Stimulated activated CD4-positive, alpha-beta T cell treated with anti-CD3 and anti-CD28 coated beads, Interleukin-15, amount 100 ng/mL, for 48 hours (primary cell): ENCODE results near the gene ZNF524.
"Not testable (repeated sequence)": the region's sequence is repeated elsewhere in the genome, so short reads cannot be mapped to it uniquely, and the experiment has no call there.

Experiments used
- DNase-seq, 2 donors: peaks; one replicate each; pipeline ENCODE4 v3.0.0-alpha.2; 2020; ENCODE audit warnings: low read depth in 2 of 2

Gene ZNF524

GRCh38 chr19:55581145-55581822 lies 18.8 kb upstream of the ZNF524 start:
- DNase-seq = no peak

- DNase-seq = no peak
Measured at GRCh38 chr19:55581823-55582223, 18.3 kb upstream of the ZNF524 start.

- not testable (repeated sequence) for DNase-seq
Measured at GRCh38 chr19:55582284-55582683, 17.8 kb upstream of the ZNF524 start.

- DNase-seq = not testable (repeated sequence)
Measured at GRCh38 chr19:55583897-55584296, 16.2 kb upstream of the ZNF524 start.

- DNase-seq = no peak
Measured at GRCh38 chr19:55584871-55585270, 15.2 kb upstream of the ZNF524 start.

GRCh38 chr19:55585658-55586339 lies 14.3 kb upstream of the ZNF524 start:
- DNase-seq = peak in 1 of 2 donors; percentile 40

GRCh38 chr19:55586976-55587668 lies 13.0 kb upstream of the ZNF524 start:
- peak; percentile 90 to 95 for DNase-seq

- DNase-seq = no peak
Measured at GRCh38 chr19:55588738-55589137, 11.3 kb upstream of the ZNF524 start.

- DNase-seq = no peak
Measured at GRCh38 chr19:55590109-55590508, 10.0 kb upstream of the ZNF524 start.

- no peak for DNase-seq
Measured at GRCh38 chr19:55590617-55591016, 9.5 kb upstream of the ZNF524 start.

- DNase-seq = no peak
Measured at GRCh38 chr19:55591555-55591954, 8.5 kb upstream of the ZNF524 start.

- DNase-seq = no peak
Measured at GRCh38 chr19:55592391-55593090, 7.5 kb upstream of the ZNF524 start.

GRCh38 chr19:55593096-55593772 lies 6.9 kb upstream of the ZNF524 start:
- DNase-seq = no peak

GRCh38 chr19:55594996-55595545 lies 5.0 kb upstream of the ZNF524 start:
- no peak for DNase-seq

GRCh38 chr19:55596304-55596703 lies 3.8 kb upstream of the ZNF524 start:
- DNase-seq = no peak

GRCh38 chr19:55597501-55597921 lies 2.6 kb upstream of the ZNF524 start:
- DNase-seq = no peak

- no peak for DNase-seq
Measured at GRCh38 chr19:55598034-55598433, 2.1 kb upstream of the ZNF524 start.

GRCh38 chr19:55598719-55599467 lies 1.2 kb upstream of the ZNF524 start:
- DNase-seq = peak; percentile 91 to 95

GRCh38 chr19:55599468-55599841 lies 633 bp upstream of the ZNF524 start, which contains the start of gene FIZ1:
Gene FIZ1 (minus strand): TSS chr19:55599517. CDS start chr19:55597865, 1,652 bp downstream.
- DNase-seq = peak; percentile 95

GRCh38 chr19:55600662-55601028 lies 557 bp downstream of the ZNF524 start:
- no peak for DNase-seq

GRCh38 chr19:55601084-55601483 lies 996 bp downstream of the ZNF524 start:
- DNase-seq = no peak
